OCI-LY3 (cell line): ENCODE data around the gene PAX9.

Experiments
- H2AFZ ChIP-seq: fragments of 200-600, 300-600 bp; shearing (Covaris generic); 2 replicates; pipeline ENCODE4 v1.6.0; 2014; ENCODE audit warnings: antibody characterized with exemption, low read depth, low read length
- H3K27ac ChIP-seq: fragments of 200-600, 300-600 bp; sonication (generic); 2 replicates; pipeline ENCODE4 v1.5.1; 2014; ENCODE audit warnings: mild to moderate bottlenecking, low read length, moderate library complexity, mixed read lengths
- H3K27me3 ChIP-seq: fragments of 200-600, 300-600 bp; sonication (generic); 2 replicates; pipeline ENCODE4 v1.6.1; 2014; ENCODE audit warnings: low read depth, low read length, mixed read lengths
- H3K36me3 ChIP-seq: fragments of 200-600, 300-600 bp; sonication (generic); replicated peaks from 2 replicates; pipeline ENCODE3; 2014; ENCODE audit warnings: low read depth, low read length, mixed read lengths
- H3K4me1 ChIP-seq: fragments of 300-600, 200-600 bp; sonication (generic); 2 replicates; pipeline ENCODE4 v1.6.1; 2014; ENCODE audit warnings: low read length, mixed read lengths
- H3K4me2 ChIP-seq: fragments of 200-600, 300-600 bp; sonication (generic); 2 replicates; pipeline ENCODE4 v1.6.1; 2014; ENCODE audit warnings: low read length, mixed read lengths
- H3K4me3 ChIP-seq: fragments of 300-600, 200-600 bp; sonication (generic); 2 replicates; pipeline ENCODE4 v1.5.1; 2014; ENCODE audit warnings: antibody characterized with exemption, mild to moderate bottlenecking, low read length, moderate library complexity
- H3K79me2 ChIP-seq: fragments of 300-600, 200-600 bp; shearing (Covaris generic); 2 replicates; pipeline ENCODE4 v1.6.1; 2014; ENCODE audit warnings: mild to moderate bottlenecking, low read length, mixed read lengths
- H3K9ac ChIP-seq: fragments of 300-600, 200-600 bp; shearing (Covaris generic); 2 replicates; pipeline ENCODE4 v1.6.0; 2014; ENCODE audit warnings: mild to moderate bottlenecking, low read length, moderate library complexity
- H3K9me3 ChIP-seq: fragments of 200-600, 300-600 bp; shearing (Covaris generic); 2 replicates; pipeline ENCODE4 v1.6.1; 2014; ENCODE audit warnings: low read length, mixed read lengths; ENCODE audit not compliant: insufficient read depth
- H4K20me1 ChIP-seq: fragments of 200-600, 300-600 bp; sonication (generic); 2 replicates; pipeline ENCODE4 v1.6.1; 2016; ENCODE audit warnings: low read length, mixed read lengths; ENCODE audit not compliant: insufficient read depth
- CTCF ChIP-seq: fragments of 200-600, 300-600 bp; sonication (generic); IDR thresholded peaks from 2 replicates; pipeline ENCODE4 v1.5.1; 2014; ENCODE audit warnings: antibody characterized with exemption, low read length, low read depth
- EZH2phosphoT487 ChIP-seq: fragments of 200-600 bp; shearing (Covaris generic); IDR thresholded peaks from 2 replicates; pipeline ENCODE4 v1.6.1; 2018; ENCODE audit warnings: antibody characterized with exemption, mixed run types, low read depth

The PAX9 gene

GRCh38 chr14:36658123-36659009 is 3.3 kb upstream of the PAX9 start:
- no peak overlapping the region for H3K9ac ChIP-seq
- H3K4me2 ChIP-seq, result no peak overlapping the region
- H3K36me3 ChIP-seq, result no peaks in the 10 kb centered on the region
- H2AFZ ChIP-seq, result no peak overlapping the region
- peaks cover 12% of the 10 kb centered on the region for H3K4me1 ChIP-seq
- H3K9me3 ChIP-seq, result no peaks in the 10 kb centered on the region
- H3K4me3 ChIP-seq, result no peak overlapping the region
- no peaks in the 10 kb centered on the region for H3K79me2 ChIP-seq
- TF ChIP-seq EZH2phosphoT487 (no peak), CTCF (no peak)
- no peak overlapping the region for H3K27ac ChIP-seq
- H4K20me1 ChIP-seq, result no peaks in the 10 kb centered on the region
- H3K27me3 ChIP-seq, result no peaks in the 10 kb centered on the region

- H3K4me1 ChIP-seq, result peaks cover 12% of the 10 kb centered on the region
- H3K79me2 ChIP-seq, result no peaks in the 10 kb centered on the region
- H3K9ac ChIP-seq, result no peak overlapping the region
- no peaks in the 10 kb centered on the region for H3K9me3 ChIP-seq
- H3K36me3 ChIP-seq, result no peaks in the 10 kb centered on the region
- no peak overlapping the region for H3K27ac ChIP-seq
- H3K4me3 ChIP-seq, result no peak overlapping the region
- TF ChIP-seq EZH2phosphoT487 (no peak), CTCF (no peak)
- H3K4me2 ChIP-seq, result no peak overlapping the region
- H4K20me1 ChIP-seq, result no peaks in the 10 kb centered on the region
- no peak overlapping the region for H2AFZ ChIP-seq
- H3K27me3 ChIP-seq, result no peaks in the 10 kb centered on the region
Measured at GRCh38 chr14:36659010-36659821, 2.4 kb upstream of the PAX9 start.

GRCh38 chr14:36659822-36660735 is 1.6 kb upstream of the PAX9 start:
- Histone ChIP-seq H3K4me3 (0 out of 2 replicates have a peak overlapping the region, but pooled peaks have one; percentile 7), H2AFZ (no peak overlapping the region), H4K20me1 (no peaks in the 10 kb centered on the region), H3K36me3 (no peaks in the 10 kb centered on the region), H3K4me1 (peaks cover 12% of the 10 kb centered on the region), H3K9ac (no peak overlapping the region), H3K4me2 (peak overlapping the region; percentile 60), H3K27ac (no peak overlapping the region), H3K9me3 (no peaks in the 10 kb centered on the region), H3K79me2 (no peaks in the 10 kb centered on the region), H3K27me3 (no peaks in the 10 kb centered on the region)
- TF ChIP-seq CTCF (no peak), EZH2phosphoT487 (no peak)
